ENCODE data around the gene CHSY3.

Gene CHSY3

DNA sequence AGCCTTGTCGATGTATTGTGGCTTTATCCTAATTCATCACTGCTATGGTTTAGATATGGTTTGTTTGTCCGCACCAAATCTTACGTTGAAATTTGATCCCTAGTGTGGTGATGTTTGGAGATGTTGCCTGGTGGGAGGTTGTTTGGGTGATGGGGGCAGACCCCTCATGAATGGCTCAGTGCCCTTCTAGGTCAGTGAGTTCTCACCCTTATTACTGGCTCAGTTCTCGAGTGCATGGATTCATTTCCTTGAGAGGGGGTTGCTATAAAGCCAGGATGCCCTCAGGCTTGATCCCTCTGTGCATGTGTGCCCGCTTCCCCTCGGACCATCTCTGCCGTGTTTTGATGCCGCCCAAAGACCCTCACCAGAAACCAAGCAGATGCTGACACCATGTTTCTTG, 114.4 kb downstream of the CHSY3 start:
- WGBS, 2 experiments: 90 to 92% methylated on average over 7 to 8 of the region's 8 CpGs
- no peak overlapping the region for H3K27ac ChIP-seq (ENCODE audit: insufficient read depth, low read depth, low read length, poor library complexity, severe bottlenecking)
- H3K27me3 ChIP-seq (ENCODE audit: control insufficient read depth, insufficient read depth, low read length, poor library complexity, severe bottlenecking): no peaks in the 10 kb centered on the region
- no peaks in the 10 kb centered on the region for H3K36me3 ChIP-seq (ENCODE audit: control insufficient read depth, insufficient read depth, low read length)
- no peaks in the 10 kb centered on the region for H3K9me3 ChIP-seq (ENCODE audit: control insufficient read depth, low read length)
- H3K4me1 ChIP-seq (ENCODE audit: control insufficient read depth, insufficient read depth, low read length): no peaks in the 10 kb centered on the region
- no peak overlapping the region for H3K4me3 ChIP-seq (ENCODE audit: insufficient read depth, low read depth, low read length)

DNA sequence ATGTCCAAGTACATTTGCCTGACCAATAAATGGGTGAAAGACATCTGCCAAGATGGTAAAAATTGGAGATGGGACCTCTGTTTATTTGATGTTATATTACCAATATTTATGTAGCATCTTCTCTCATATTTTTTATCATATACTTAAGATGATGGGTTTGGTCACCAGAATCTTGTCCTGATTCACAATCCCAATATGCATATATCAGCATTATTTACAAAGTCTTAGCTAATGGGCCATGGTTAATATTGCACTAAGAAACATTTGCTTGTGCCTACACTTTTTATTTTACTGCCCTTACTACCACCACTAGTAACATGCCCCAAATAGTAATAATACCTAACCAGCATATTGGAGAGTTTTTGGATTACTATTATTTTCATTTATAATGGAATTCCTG, 116.7 kb downstream of the CHSY3 start:
- Histone ChIP-seq H3K4me1 (ENCODE audit: control insufficient read depth, insufficient read depth, low read length) (no peaks in the 10 kb centered on the region), H3K4me3 (ENCODE audit: insufficient read depth, low read depth, low read length) (no peak overlapping the region), H3K27ac (ENCODE audit: insufficient read depth, low read depth, low read length, poor library complexity, severe bottlenecking) (no peak overlapping the region), H3K9me3 (ENCODE audit: control insufficient read depth, low read length) (no peaks in the 10 kb centered on the region), H3K36me3 (ENCODE audit: control insufficient read depth, insufficient read depth, low read length) (no peaks in the 10 kb centered on the region), H3K27me3 (ENCODE audit: control insufficient read depth, insufficient read depth, low read length, poor library complexity, severe bottlenecking) (no peaks in the 10 kb centered on the region)

DNA sequence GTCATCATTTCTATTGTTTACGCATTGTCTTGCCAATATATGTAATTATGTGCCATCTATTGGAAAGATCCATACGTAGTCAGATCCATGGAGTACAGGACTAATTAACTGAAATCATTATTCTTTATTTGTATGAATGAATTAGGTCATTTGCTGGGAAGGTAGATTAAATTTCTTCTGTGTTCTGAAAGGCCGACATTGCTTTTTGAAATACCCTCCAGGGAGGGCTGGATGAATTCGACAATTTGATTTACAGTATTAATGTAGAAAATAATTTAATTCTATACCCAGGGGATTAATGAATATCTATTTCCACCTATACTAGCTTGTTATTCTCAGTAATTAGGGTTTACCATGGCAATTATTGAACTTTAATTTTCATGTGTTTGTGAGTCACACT, 117.6 kb downstream of the CHSY3 start:
- Histone ChIP-seq H3K4me3 (ENCODE audit: insufficient read depth, low read depth, low read length) (no peak overlapping the region), H3K27ac (ENCODE audit: insufficient read depth, low read depth, low read length, poor library complexity, severe bottlenecking) (no peak overlapping the region), H3K9me3 (ENCODE audit: control insufficient read depth, low read length) (no peaks in the 10 kb centered on the region), H3K4me1 (ENCODE audit: control insufficient read depth, insufficient read depth, low read length) (no peaks in the 10 kb centered on the region), H3K36me3 (ENCODE audit: control insufficient read depth, insufficient read depth, low read length) (no peaks in the 10 kb centered on the region), H3K27me3 (ENCODE audit: control insufficient read depth, insufficient read depth, low read length, poor library complexity, severe bottlenecking) (no peaks in the 10 kb centered on the region)
- 98% methylated on average over 4 of the region's 4 CpGs; no CpG with 5 or more reads in 1 of the 2 experiments for WGBS, 2 experiments

DNA sequence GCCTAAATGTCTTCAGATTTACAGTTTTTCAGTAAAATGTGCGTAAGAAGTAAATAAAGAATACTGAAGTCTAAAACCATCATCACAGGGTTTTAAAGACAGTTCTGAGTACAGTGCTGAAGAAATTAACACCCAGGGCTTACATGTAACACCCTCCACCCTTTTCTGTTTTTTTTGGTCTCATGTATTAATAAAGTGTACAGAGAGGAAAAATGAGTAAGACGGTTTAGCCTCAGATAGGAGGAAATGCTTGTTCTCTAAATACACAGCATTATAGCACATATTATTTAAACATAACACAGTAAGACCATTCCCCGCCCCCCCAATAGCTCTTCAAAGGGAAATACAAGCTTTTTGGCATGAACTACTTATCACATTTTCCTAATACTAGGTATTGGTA, 119.3 kb downstream of the CHSY3 start:
- Histone ChIP-seq H3K4me1 (ENCODE audit: control insufficient read depth, insufficient read depth, low read length) (no peaks in the 10 kb centered on the region), H3K27me3 (ENCODE audit: control insufficient read depth, insufficient read depth, low read length, poor library complexity, severe bottlenecking) (no peaks in the 10 kb centered on the region), H3K9me3 (ENCODE audit: control insufficient read depth, low read length) (no peaks in the 10 kb centered on the region), H3K27ac (ENCODE audit: insufficient read depth, low read depth, low read length, poor library complexity, severe bottlenecking) (no peak overlapping the region), H3K36me3 (ENCODE audit: control insufficient read depth, insufficient read depth, low read length) (no peaks in the 10 kb centered on the region), H3K4me3 (ENCODE audit: insufficient read depth, low read depth, low read length) (no peak overlapping the region)
- WGBS, 2 experiments: 95 to 100% methylated on average over 2 of the region's 3 CpGs

DNA sequence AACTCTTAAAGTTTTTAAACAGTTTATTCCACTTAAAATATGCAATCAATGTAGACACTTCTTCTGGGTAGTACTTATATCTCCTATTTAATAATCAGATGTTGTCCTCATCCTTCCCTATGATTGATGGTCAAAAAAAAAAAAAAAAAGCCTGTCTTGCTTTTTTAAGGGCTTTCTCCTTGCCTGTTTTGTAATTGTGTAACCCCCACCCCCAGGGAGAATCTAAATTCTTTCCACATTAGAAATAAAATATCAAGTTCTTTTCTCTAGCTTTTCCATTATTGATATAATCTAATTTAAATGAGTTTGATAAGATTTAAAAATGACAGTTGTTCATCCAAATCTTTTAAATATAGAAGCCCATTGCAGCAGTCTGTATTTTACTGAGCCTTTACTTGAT, 119.7 kb downstream of the CHSY3 start:
- H3K4me3 ChIP-seq (ENCODE audit: insufficient read depth, low read depth, low read length): no peak overlapping the region
- no peak overlapping the region for H3K27ac ChIP-seq (ENCODE audit: insufficient read depth, low read depth, low read length, poor library complexity, severe bottlenecking)
- H3K36me3 ChIP-seq (ENCODE audit: control insufficient read depth, insufficient read depth, low read length): no peaks in the 10 kb centered on the region

DNA sequence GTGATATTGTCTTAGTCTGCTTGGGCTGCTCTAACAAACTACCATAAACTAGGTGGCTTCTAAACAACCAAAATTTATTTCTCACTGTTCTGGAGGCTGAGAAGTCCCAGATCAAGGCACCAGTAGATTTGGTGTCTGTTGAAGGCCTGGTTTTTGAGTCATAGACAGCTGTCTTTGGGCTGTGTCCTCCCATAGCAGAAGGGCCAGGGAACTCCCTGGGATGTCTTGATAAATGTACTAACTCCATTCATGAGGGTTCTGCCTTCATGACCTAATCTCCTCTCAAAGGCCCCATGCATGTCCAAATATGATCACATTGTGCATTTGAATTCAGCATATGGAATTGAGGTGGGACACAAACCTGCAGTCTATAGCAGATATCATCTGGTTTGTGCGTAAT, 121.2 kb downstream of the CHSY3 start:
- no peak overlapping the region for H3K4me3 ChIP-seq (ENCODE audit: insufficient read depth, low read depth, low read length)
- WGBS, 2 experiments: 95 to 96% methylated on average over 1 of the region's 1 CpG
- no peaks in the 10 kb centered on the region for H3K27me3 ChIP-seq (ENCODE audit: control insufficient read depth, insufficient read depth, low read length, poor library complexity, severe bottlenecking)
- H3K9me3 ChIP-seq (ENCODE audit: control insufficient read depth, low read length): no peaks in the 10 kb centered on the region
- H3K36me3 ChIP-seq (ENCODE audit: control insufficient read depth, insufficient read depth, low read length): no peaks in the 10 kb centered on the region
- no peaks in the 10 kb centered on the region for H3K4me1 ChIP-seq (ENCODE audit: control insufficient read depth, insufficient read depth, low read length)
- no peak overlapping the region for H3K27ac ChIP-seq (ENCODE audit: insufficient read depth, low read depth, low read length, poor library complexity, severe bottlenecking)

More for the DNA sequence above, 119.7 kb downstream of the CHSY3 start:
- Histone ChIP-seq H3K27me3 (ENCODE audit: control insufficient read depth, insufficient read depth, low read length, poor library complexity, severe bottlenecking) (no peaks in the 10 kb centered on the region), H3K4me1 (ENCODE audit: control insufficient read depth, insufficient read depth, low read length) (no peaks in the 10 kb centered on the region), H3K9me3 (ENCODE audit: control insufficient read depth, low read length) (no peaks in the 10 kb centered on the region)

DNA sequence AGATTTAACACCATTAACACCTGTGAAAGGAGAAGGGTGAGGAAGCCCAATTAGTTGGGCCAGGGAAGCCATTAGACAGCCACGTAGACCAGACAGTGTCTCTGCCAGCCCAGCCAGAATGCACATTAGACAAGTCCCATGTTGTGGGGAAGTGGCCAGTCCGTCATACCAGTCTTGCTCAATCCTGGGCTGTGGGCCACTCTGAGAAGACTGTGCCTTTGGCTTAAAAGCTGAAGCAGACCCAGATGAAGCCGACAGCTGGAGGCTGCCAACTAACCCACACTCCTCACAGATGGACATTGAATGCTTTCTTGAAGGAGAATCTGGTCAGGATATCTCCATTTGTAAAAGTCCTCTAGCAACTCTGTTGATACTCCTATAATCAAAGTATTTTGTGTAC, 128.5 kb downstream of the CHSY3 start:
- H3K9me3 ChIP-seq (ENCODE audit: control insufficient read depth, low read length): no peaks in the 10 kb centered on the region
- no peaks in the 10 kb centered on the region for H3K27me3 ChIP-seq (ENCODE audit: control insufficient read depth, insufficient read depth, low read length, poor library complexity, severe bottlenecking)
- no peak overlapping the region for H3K27ac ChIP-seq (ENCODE audit: insufficient read depth, low read depth, low read length, poor library complexity, severe bottlenecking)
- H3K4me3 ChIP-seq (ENCODE audit: insufficient read depth, low read depth, low read length): no peak overlapping the region
- H3K36me3 ChIP-seq (ENCODE audit: control insufficient read depth, insufficient read depth, low read length): no peaks in the 10 kb centered on the region
- no peaks in the 10 kb centered on the region for H3K4me1 ChIP-seq (ENCODE audit: control insufficient read depth, insufficient read depth, low read length)
- 87 to 93% methylated on average over 2 to 3 of the region's 3 CpGs for WGBS, 2 experiments

DNA sequence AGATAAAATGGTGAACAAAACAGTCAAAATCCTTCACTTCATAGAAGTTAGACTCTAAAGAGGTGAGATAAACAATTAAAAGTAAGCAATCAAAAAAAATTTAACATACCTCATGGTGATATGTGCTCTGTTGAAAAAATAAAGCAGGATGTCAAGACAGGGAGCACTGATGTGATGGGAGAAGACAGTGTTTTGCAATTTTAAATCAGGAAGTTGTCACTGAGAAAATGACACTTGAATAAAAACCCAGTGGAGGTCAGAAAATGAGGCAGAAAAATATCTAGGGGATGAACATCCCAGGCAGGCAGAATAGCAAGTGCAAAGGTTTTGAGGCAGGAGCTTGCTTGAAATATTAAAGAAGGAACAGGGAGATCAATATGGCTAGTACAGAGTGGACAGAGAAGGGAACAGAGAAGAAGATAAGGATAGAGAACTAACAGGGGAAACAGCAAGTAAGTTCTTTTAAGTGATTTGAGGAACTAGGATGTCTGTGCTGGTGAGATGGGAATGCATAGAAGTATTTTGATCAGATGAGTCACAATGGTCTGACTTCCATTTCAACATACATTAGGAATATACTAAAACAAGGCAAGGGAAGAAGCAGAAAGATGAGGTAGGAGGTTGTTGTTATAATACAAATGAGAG, 130.4 kb downstream of the CHSY3 start:
- Histone ChIP-seq H3K9me3 (ENCODE audit: control insufficient read depth, low read length) (no peaks in the 10 kb centered on the region), H3K27me3 (ENCODE audit: control insufficient read depth, insufficient read depth, low read length, poor library complexity, severe bottlenecking) (no peaks in the 10 kb centered on the region), H3K27ac (ENCODE audit: insufficient read depth, low read depth, low read length, poor library complexity, severe bottlenecking) (no peak overlapping the region), H3K4me3 (ENCODE audit: insufficient read depth, low read depth, low read length) (no peak overlapping the region), H3K36me3 (ENCODE audit: control insufficient read depth, insufficient read depth, low read length) (no peaks in the 10 kb centered on the region), H3K4me1 (ENCODE audit: control insufficient read depth, insufficient read depth, low read length) (no peaks in the 10 kb centered on the region)

DNA sequence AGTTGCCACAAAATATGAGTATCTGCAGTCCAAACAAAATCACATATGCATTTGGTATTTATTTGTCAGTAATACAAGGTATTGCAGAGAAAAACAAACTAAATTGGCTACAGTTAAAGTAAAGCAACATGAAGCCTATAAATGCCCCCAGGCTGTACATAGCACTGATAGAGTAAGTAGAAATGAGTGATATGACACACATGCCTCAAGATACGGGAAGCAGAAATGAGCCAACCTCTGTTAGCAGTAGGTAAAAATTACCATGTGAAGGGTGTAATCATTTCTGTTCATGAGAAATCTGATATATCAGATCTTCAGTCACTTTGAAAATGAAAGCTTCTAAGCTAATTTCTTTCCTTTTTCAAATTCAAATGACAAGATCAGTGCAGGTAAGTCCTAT, 131.1 kb downstream of the CHSY3 start:
- H3K4me1 ChIP-seq (ENCODE audit: control insufficient read depth, insufficient read depth, low read length): no peaks in the 10 kb centered on the region
- no peak overlapping the region for H3K4me3 ChIP-seq (ENCODE audit: insufficient read depth, low read depth, low read length)
- H3K9me3 ChIP-seq (ENCODE audit: control insufficient read depth, low read length): no peaks in the 10 kb centered on the region
- H3K27me3 ChIP-seq (ENCODE audit: control insufficient read depth, insufficient read depth, low read length, poor library complexity, severe bottlenecking): no peaks in the 10 kb centered on the region
- no peak overlapping the region for H3K27ac ChIP-seq (ENCODE audit: insufficient read depth, low read depth, low read length, poor library complexity, severe bottlenecking)
- WGBS, 2 experiments: 94 to 100% methylated on average over 1 of the region's 1 CpG
- no peaks in the 10 kb centered on the region for H3K36me3 ChIP-seq (ENCODE audit: control insufficient read depth, insufficient read depth, low read length)

DNA sequence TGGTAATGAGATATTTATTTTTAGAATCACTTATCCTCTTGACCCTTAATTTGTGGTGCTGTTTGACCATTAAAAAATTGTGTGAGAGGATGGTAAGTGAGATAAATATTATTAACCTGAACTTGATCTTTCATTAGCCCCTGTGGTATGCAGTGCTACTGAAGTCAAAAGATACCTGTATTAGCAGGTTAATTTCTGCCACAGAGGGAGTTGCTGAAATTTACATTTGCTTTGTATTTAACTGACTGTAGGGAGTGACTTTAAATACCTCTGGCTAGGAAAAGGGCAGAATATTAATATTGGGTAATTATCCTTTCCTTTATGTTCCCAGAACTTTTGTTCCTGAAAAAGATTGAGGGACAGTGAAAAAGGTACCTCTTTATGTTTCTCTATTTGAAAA, 133.6 kb downstream of the CHSY3 start:
- no peaks in the 10 kb centered on the region for H3K36me3 ChIP-seq (ENCODE audit: control insufficient read depth, insufficient read depth, low read length)
- H3K27me3 ChIP-seq (ENCODE audit: control insufficient read depth, insufficient read depth, low read length, poor library complexity, severe bottlenecking): no peaks in the 10 kb centered on the region
- no peak overlapping the region for H3K27ac ChIP-seq (ENCODE audit: insufficient read depth, low read depth, low read length, poor library complexity, severe bottlenecking)
- H3K4me1 ChIP-seq (ENCODE audit: control insufficient read depth, insufficient read depth, low read length): no peaks in the 10 kb centered on the region
- H3K4me3 ChIP-seq (ENCODE audit: insufficient read depth, low read depth, low read length): no peak overlapping the region
- no peaks in the 10 kb centered on the region for H3K9me3 ChIP-seq (ENCODE audit: control insufficient read depth, low read length)

DNA sequence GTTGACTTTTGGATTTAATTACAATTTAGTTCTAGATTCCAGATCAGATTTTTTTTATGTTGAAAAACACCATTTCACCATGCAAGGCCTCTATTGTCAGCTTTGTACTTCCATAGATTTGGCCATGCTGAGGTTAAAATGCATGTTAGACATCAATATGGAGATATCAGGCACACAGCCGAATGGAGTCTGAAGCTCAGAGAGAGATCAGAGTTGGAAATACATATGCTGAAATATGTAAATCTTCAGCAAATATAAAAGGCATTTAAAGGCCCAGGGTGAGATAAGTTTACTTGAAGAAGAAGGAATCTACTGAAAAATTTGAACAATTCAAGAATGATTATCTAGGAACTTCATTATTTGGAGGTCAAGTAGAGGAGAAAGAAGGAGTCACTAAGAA, 139.6 kb downstream of the CHSY3 start:
- Histone ChIP-seq H3K27ac (ENCODE audit: insufficient read depth, low read depth, low read length, poor library complexity, severe bottlenecking) (no peak overlapping the region), H3K9me3 (ENCODE audit: control insufficient read depth, low read length) (no peaks in the 10 kb centered on the region), H3K36me3 (ENCODE audit: control insufficient read depth, insufficient read depth, low read length) (no peaks in the 10 kb centered on the region), H3K4me1 (ENCODE audit: control insufficient read depth, insufficient read depth, low read length) (no peaks in the 10 kb centered on the region), H3K4me3 (ENCODE audit: insufficient read depth, low read depth, low read length) (no peak overlapping the region), H3K27me3 (ENCODE audit: control insufficient read depth, insufficient read depth, low read length, poor library complexity, severe bottlenecking) (no peaks in the 10 kb centered on the region)
- WGBS, 2 experiments: 91 to 100% methylated on average over 1 of the region's 1 CpG
